Measurements from ENCODE around the gene ASIC2.

ASIC2 gene

DNA sequence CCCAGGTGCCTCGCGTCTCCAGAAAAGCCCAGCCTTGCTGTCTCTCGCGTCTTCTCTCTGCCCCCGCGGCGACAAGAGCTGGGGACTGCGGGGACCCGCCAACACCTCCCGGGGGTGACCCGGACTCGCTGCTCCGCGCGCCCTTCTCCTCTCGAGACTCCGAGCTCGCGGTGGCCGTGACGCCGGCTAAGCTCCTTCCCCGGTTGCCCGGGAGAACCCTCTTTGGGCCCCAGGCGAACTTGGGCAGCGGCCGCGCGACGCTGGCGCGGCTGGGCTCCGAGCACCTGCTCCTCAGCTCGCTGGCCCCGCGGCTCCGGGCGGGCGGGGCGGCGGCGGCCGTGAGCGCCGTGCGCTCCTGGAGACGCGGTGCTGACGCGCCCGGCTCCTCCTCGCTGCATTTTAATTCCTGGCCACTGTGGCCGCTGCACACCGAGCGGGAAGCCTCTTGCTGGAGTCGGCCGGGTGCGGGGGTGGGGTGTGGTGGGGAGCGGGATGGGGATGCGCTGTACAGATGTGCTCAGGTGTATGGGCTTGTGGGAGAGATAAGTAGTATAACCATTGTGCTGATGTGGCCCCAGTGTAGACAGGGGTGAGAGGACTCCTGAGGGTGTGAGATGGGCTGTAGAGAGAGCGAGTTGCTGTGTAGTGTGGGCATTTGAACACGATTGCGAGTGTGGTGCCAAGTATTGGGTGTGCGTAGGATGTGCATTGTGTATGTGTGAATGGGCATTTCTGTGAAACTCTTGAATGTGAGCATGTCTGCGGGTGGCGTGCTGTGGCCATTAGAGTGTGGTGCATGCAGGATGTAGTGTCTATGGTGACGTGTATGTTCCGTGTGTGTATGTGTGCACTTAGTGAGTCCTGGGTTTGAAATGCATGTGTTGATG is at the start of gene ASIC2:
Gene ASIC2 (minus strand): TSS at position 315 of the 887 bp plus-strand sequence.
- no peak for DNase-seq (ENCODE audit: low read depth)

DNA sequence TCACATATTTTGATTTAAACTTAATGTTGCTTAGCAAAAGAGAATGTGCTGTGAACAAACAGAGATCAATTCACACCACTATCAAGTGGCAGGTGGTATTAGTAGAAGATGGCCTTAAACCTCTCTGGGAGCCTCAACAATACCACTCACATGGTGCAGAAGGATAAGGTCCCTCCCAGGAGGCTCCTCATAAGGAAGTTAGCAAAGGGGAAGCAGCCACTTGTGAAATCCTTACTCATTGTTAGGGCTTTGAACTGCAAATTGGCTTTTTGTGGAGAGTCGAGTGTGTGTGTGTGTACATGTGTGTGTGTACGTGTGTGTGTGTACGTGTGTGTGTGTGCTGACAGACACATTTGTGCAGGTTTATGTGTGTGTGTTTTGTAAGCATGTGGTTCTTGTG is 48.9 kb upstream of the ASIC2 start:
- DNase-seq (ENCODE audit: low read depth): no peak

DNA sequence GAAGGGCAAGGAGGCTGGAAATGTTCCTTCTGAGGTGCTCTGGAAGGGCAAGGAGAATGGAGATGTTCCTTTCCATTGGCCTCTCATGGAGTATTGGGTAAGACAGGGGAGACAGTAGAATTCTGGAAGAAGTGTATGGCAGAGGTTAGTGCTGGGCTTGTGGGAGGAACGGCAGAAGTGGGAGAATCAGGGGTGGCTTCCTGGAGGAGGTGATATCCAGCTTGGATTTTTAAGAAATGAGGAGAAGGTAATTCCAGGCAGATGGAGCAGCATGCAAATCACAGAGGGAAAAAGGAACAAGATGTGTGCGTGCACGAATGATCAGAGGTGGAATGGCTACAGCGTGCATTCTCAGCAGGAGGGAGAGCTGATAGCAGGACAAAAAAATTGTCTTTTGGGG is 45.1 kb upstream of the ASIC2 start:
- no peak for DNase-seq (ENCODE audit: low read depth)

- no peak for DNase-seq (ENCODE audit: low read depth)
These were observed 42.5 kb upstream of the ASIC2 start for GRCh38 chr17:33335491-33336173.

- no peak for DNase-seq (ENCODE audit: low read depth)
These were observed 41.6 kb upstream of the ASIC2 start for GRCh38 chr17:33334703-33335102.

GRCh38 chr17:33330877-33331276 is 37.8 kb upstream of the ASIC2 start:
- DNase-seq (ENCODE audit: low read depth): no peak

DNA sequence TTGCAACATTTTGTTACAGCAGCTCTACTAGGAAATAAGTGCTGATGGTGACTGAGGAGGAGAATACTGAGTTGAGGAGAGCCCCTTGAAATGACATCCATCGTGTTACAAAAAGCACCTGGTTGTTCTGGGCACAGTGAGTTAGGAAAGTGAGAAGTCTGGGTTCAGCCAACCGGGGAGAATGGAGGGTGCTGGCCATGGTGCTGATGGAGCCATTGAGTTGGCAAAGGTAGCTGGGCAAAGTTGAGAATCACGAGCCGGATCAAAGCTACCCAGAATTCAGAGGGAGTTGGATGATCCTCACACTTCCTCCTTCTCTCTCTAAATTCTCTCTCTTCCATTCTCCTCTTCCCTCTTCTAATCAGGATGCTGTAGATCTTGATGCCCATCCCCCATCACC is 35.0 kb upstream of the ASIC2 start:
- DNase-seq (ENCODE audit: low read depth): no peak

DNA sequence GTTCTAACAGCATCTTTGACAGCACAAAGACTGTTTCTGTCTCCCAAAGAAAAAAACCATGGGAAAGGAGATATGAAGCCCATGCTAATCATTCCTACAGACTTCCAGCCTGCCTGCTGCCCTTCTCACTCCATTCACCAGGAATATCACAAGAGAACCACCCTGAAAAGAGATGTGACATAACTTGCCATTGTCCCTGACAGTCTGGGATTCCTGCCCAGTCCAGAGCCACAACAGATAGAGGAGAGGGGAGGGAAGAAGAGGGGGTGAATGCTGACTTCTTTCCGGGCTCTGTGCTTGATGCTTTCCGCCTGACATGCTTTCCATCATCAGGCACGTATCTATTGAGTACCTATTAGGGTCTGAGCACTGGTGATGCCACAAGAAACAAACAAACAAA is 31.6 kb upstream of the ASIC2 start:
- no peak for DNase-seq (ENCODE audit: low read depth)

- DNase-seq (ENCODE audit: low read depth): no peak
These were observed 29.0 kb upstream of the ASIC2 start for GRCh38 chr17:33322063-33322462.

- no peak for DNase-seq (ENCODE audit: low read depth)
These were observed 25.1 kb upstream of the ASIC2 start for GRCh38 chr17:33318241-33318640.

DNA sequence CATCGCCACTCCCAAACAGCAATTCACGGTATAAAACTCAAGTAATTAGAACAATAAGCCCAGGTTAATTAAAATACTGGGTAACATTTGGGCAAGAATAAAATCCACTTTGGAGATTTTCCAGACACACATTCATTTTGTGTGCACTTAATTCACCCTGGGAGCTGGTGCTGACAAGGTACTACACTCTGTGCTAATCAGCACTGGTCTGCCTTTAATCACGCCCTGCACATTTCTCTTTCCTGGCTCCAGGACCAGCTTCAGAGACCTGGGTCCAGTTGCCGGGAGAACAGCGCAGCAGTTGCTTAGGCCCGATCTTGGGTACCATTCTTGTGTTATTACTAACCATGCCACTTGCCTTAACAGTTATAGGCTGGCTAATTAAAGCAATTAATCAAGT is 23.7 kb upstream of the ASIC2 start:
- no peak for DNase-seq (ENCODE audit: low read depth)

GRCh38 chr17:33310296-33310695 is 17.2 kb upstream of the ASIC2 start:
- DNase-seq (ENCODE audit: low read depth): no peak

DNA sequence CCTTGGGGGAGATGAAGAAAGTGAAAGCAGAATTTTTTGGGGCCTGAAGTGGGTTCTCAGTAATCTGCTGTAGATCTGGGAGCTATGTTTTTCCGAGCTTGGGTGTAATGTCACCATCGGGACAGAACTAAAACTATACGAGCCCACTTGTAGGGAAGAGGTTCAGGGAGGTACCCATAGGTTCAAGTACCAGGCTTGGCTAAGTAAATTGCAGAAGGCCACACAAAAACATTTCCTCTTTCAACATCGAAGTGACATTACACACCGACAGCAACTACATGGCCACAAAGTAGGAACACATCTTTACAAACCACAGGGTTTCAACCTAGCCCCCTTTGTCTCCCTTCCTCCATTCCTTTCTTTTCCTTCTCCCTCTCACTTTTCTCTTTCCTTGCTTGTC is 10.2 kb upstream of the ASIC2 start:
- DNase-seq (ENCODE audit: low read depth): no peak

GRCh38 chr17:33302394-33302793 is 9.3 kb upstream of the ASIC2 start:
- DNase-seq (ENCODE audit: low read depth): no peak

GRCh38 chr17:33300241-33300640 is 7.1 kb upstream of the ASIC2 start:
- DNase-seq (ENCODE audit: low read depth): no peak

DNA sequence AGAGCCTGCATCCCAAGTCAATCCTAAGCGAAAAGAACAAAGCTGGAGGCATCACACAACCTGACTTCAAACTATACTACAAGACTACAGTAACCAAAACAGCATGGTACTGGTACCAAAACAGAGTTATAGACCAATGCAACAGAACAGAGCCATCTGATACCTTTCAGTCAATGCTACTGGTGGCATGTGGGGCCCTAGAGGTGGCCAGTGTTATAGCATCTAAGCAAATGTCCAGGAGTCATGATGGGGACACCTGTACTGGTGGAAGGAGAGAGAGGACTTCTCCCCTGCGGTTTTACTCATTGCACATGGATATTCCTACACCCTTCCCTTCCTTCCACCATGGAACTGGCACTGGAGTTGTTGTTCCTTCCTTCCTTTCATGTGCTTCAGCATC is 6.0 kb upstream of the ASIC2 start:
- DNase-seq (ENCODE audit: low read depth): no peak

GRCh38 chr17:33297643-33298042 is 4.5 kb upstream of the ASIC2 start:
- DNase-seq (ENCODE audit: low read depth): no peak

DNA sequence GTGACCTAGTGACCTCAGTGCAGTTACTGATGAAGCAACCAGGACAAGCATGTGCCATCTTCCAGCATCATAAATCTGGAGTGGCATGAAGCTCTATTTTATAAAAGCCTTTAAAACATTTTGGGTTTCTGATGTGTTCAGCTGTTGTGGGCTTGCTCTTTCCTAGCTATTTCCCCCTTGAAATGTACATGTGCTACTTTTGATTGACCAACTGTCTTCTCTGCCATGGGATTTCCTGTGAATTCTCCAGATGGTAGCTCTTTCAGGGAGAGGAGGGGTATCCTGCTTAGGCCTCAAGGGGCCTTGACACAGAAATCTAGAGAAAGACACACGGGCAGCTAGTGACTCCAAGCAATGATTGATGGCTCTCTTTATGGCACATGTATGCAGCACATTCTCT is 1.9 kb upstream of the ASIC2 start:
- no peak for DNase-seq (ENCODE audit: low read depth)

GRCh38 chr17:33292201-33292980 is 704 bp downstream of the ASIC2 start:
- no peak for DNase-seq (ENCODE audit: low read depth)

DNA sequence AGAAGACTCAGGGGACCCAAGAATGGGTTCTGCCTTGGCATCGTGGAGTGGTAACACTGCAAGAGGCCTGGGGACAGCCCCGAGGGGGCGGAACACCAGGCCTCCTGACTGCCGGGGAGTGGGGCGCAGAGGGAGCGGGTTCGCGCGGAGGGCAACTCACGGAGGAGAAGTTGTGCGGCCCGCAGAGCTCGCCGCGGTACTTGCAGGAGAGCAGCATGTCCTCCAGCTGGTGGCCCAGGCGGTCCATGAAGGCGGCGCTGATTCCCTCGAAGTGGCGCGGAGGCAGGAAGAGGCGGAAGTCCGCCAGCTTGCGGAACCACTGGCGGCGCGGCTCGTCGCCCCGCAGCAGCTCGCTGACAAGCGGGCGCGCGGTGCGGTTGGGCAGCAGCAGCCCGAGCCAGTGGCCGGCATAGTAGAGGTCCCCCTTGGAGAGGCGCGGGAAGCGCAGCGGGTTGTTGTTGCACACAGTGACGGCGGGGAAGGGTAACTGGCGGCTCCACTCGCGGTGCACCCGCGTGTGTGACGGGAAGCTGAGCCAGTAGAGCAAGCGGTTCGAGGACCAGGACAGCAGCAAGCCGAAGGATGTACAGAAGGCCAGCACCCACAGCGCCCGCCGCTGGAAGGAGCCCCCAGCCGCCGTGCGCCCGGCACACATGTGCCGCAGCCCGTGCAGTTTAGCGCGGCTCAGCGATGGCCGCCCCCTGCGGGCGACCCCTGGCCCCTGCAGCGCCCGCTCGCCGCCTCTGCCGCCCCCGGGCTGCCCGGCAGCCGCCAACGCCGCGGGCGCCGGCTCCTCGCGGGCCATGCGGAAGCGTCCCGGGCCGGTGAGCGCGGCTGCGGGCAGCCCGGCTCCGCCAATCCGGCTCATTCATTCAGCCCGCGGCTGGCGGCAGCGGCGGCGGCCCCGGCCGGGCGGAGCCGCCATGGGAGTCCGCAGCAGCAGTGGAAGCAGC is 1.6 kb downstream of the ASIC2 start:
- DNase-seq (ENCODE audit: low read depth): no peak

GRCh38 chr17:33290253-33290652 is 2.8 kb downstream of the ASIC2 start:
- no peak for DNase-seq (ENCODE audit: low read depth)

DNA sequence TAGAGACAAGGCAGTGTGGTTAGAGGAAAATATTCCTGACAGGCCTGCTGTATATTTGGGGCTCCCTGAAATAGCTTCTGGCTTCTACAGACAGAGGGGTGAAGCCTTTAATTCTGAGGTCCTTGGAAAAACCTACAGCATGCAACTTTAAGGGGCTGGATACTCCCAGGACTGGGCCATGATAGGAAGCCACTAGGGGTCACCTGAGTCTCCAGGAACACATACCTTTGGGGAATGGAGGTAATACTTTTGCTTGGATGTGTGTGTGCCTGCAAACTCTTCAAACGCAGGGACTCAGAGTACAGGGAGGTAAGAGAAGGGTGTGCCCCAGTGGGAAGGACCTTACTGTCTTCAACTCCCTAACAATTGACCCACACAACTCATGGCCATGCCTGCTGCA is 4.1 kb downstream of the ASIC2 start:
- DNase-seq (ENCODE audit: low read depth): no peak
